Panc1 (cell line): Measurements from ENCODE around the gene HAO1.

Source experiments
- CTCF ChIP-seq: fragments of 450-650 bp; IDR thresholded peaks from 2 replicates; pipeline ENCODE4 v1.5.1; 2017; ENCODE audit warnings: mild to moderate bottlenecking
- POLR2AphosphoS5 ChIP-seq: IDR thresholded peaks from 2 replicates; pipeline ENCODE4 v1.6.1; 2012; ENCODE audit warnings: mild to moderate bottlenecking, low read depth, low read length, moderate library complexity
- REST ChIP-seq, 2 experiments: IDR thresholded peaks; 2 replicates each; pipeline ENCODE4 v1.6.1; 2011 to 2012; ENCODE audit warnings: low read depth in 2 of 2, control low read depth in 1 of 2, low read length in 1 of 2, mild to moderate bottlenecking in 1 of 2, moderate library complexity in 1 of 2; ENCODE audit not compliant: insufficient read depth in 1 of 2
- SIN3A ChIP-seq: IDR thresholded peaks from 2 replicates; pipeline ENCODE4 v1.6.1; 2012; ENCODE audit warnings: low read depth, mild to moderate bottlenecking, low read length, moderate library complexity, borderline replicate concordance; ENCODE audit not compliant: insufficient read depth
- TCF7L2 ChIP-seq: IDR thresholded peaks from 2 replicates; pipeline ENCODE4 v1.6.1; 2011; ENCODE audit warnings: mild to moderate bottlenecking, low read depth, low read length, inconsistent platforms

- TF ChIP-seq CTCF (no peak), SIN3A (no peak), TCF7L2 (no peak), REST (IDR thresholded peaks at IDR 0.05; ENCODE audit: insufficient read depth in 1 of 2, low read depth in 2 of 2, low read length in 1 of 2) (no peak), POLR2AphosphoS5 (no peak)
These were observed 5.2 kb downstream of the HAO1 start for GRCh38 chr20:7935027-7935551.
